ENCODE measurements around the gene SNUPN.
"Not testable (repeated sequence)": the region's sequence is repeated elsewhere in the genome, so short reads cannot be mapped to it uniquely, and the experiment has no call there.

Gene SNUPN

DNA sequence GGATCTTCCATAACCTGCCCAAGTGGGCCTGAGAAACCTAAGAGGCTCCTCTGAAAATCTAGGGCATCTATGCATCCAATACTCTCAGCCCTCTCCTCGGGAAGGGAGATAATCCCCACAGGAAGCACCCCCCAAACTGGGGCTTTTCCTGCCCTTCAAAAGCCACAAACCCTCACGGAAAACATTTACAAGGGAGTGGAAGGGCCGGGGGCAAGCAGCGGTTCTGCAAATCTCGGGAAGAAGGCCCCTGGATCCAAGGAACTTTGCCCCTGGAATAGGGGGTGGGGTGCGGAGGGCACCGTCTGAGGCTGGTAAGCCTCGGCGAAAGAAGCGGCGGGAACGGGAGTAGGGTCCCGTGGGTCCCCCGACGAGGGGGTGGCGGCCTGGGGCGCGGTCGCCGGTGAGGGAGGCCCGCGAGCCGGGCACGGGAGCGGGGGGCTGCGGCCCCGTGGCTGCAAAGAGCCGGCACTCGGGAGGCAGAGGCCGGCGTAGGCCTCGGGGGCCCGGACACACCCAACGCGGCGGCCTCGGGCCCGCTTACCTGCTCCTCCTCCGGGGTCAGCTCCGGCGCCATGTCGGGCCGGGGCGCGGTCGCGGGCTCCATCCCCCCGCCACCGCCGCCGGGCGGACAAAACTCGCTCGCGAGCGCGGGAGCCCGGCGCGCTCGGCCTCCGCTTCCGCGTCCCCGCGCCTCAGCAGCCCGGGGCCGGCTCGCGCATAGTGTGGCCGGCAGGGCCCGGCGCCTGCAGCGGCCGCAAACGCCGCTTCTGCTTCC, 47.2 kb downstream of the SNUPN start:
- no peak for DNase-seq

DNA sequence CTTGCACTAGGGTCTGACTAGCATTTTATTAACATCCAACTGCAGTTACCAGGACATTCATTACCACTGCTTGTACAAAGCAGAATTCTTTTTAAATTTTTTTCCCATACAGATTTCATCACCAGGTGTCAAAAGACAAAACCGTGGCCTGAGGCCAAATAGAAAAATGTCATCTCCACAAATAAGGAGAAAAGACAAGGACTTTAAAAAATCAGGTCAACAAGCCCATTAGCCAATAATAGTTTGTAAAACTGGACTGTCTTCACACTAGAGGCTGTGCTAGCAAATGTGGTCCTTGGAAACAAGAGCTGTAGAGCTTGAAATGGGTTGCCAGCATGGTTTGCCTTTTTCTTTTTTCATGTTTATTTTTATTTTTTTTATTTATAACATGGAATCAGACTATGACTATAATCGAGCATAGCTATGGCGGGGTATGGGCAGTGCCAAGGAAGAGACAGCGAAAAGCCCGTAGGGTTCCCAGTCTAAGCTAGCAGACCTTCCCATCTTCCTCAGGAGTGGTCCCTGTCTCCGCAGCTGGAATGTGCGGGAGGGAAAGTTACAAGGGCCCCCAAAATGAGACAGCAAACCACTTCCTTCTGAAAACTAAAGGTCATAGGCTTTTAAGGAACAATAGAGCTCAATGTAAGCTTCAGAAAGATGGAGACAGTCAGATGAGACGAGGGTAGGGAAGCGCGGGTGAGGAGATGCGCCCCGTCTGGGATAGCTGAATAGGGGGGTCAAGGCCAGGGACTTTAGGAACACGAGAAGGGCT, 47.9 kb downstream of the SNUPN start:
- no peak for DNase-seq

DNA sequence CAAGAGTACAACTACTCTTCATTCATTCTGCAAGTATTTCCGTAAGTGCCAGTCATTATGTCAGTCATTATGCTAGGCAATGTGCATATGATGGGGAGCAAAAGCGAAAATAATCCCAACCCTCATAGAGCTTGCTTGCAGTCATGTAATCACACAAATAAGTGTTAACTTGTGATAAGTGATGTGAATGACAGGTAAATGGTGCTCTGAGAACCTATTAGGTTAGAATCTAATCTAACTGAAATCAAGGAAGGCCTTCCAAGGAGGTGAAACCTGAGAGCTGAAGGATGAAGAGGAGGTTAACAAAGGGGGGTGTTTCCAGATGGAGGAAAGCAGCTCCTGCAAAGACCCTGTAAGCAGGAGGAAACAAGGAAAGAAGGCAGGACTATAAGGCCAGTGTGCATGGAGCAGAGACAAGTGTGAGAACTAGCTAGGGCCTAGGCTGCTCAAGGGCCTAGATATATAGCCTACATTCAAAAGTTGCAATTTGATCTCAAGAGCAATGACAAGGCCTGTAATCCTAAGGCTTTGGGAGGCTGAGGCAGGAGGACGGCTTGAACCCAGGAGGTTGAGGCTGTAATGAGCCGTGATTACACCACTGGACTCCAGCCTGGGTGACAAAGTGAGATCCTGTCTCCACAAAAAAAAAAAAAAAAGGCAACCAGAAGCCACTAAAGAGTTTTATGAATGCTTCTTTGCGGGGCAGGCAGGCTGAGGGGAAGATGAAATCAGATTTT, 51.7 kb downstream of the SNUPN start:
- no peak for DNase-seq

DNA sequence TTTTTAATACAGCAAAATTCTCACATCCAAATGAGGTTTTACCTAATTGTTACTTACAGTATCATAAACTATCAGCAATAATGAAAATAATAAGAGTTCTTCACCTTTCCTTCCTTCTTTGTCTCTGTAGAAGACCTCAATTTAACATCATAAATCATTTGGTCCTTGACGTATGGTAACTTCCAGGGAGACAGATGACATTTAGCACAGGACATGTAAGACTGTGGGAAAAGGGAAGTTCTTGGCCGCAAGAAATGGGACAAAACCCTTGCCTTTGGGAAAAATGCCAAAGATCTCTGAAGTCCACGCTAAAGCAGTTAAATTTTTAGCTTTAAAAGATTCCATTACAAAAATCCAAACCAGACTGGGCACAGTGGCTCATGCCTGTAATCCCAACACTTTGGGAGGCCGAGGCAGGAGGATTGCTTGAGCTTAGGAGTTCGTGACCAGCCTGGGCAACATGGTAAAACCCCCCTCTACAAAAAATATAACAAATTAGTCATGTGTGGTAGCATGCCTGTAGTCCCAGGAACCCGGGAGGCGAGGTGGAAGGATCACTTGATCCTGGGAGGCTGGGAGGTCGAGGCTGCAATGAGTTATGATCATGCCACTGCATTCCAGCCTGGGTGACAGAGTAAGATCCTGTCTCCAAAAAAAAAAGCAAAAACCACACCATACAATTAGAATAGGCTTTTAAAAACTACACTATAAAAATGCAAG, 55.2 kb downstream of the SNUPN start:
- no peak for DNase-seq

DNA sequence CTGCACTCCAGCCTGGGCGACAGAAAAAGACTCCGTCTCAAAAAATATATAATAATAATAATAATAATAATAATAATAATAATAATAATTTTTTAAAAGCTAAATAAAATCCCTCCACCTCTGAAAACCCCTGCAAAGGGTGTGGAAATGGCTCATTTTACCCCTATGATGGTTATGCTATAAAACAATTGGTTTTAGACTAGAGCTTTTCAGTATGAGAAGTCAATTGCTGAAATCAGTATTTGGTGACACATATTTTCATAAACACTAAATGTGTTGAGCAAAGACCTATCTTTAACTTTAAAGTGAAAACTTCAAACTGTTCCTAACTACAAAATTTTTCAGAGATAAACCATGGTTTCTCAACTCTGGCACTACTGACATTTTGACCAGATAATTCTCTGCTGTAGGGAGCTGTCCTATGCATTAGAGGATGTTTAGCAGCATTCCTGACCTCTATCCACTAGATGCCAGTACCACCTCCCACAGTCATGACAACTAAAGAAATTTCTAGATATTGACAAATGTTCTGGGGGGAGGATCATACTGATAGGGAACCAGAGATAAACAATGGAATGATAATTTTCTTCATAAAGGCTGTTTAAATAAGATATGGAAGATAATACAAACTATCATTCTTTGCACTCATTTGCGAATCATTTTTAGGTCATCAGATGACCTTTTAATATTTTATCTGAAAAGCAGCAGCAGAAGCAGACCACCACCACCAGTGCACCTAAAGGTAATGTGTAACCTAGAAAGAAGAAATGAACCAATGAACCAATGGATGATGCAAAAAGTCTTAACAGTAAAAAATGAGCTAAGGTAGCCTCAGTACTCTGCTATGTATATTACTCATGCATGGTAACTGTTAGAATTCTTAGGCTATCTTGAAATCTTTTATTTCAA, 60.2 kb downstream of the SNUPN start:
- no peak for DNase-seq

DNA sequence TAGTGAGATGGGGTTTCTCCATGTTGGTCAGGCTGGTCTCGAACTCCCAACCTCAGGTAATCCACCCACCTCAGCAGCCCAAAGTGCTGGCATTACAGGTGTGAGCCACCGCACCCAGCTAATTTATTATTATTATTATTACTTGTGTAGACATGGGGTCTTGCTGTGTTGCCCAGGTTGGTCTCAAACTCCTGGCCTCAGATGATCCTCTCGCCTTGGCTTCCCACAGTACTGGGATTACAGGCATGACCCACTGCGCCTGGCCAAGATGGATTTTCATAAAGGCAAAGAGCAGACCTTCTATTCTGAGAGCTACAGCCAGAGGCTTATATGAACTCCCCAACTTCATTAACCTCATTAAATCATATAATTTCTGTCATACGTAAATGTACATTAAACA, 63.6 kb downstream of the SNUPN start:
- DNase-seq: no peak

DNA sequence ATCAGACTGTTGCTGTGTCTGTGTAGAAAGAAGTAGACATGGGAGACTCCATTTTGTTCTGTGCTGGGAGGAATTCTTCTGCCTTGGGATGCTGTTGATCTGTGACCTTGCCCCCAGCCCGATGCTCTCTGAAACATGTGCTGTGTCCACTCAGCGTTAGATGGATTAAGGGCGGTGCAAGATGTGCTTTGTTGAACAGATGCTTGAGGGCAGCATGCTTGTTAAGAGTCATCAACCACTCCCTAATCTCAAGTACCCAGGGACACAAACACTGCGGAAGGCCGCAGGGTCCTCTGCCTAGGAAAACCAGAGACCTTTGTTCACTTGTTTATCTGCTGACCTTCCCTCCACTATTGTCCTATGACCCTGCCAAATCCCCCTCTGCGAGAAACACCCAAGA, 66.2 kb downstream of the SNUPN start:
- not testable (repeated sequence) for DNase-seq

DNA sequence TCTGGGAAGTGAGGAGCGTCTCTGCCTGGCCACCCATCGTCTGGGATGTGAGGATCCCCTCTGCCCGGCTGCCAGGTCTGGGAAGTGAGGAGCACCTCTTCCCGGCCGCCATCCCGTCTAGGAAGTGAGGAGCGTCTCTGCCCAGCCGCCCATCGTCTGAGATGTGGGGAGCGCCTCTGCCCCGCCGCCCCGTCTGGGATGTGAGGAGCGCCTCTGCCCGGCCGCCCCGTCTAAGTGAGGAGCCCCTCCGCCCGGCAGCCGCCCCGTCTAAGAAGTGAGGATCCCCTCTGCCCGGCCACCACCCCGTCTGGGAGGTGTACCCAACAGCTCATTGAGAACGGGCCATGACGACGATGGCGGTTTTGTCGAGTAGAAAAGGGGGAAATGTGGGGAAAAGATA, 66.6 kb downstream of the SNUPN start:
- not testable (repeated sequence) for DNase-seq

DNA sequence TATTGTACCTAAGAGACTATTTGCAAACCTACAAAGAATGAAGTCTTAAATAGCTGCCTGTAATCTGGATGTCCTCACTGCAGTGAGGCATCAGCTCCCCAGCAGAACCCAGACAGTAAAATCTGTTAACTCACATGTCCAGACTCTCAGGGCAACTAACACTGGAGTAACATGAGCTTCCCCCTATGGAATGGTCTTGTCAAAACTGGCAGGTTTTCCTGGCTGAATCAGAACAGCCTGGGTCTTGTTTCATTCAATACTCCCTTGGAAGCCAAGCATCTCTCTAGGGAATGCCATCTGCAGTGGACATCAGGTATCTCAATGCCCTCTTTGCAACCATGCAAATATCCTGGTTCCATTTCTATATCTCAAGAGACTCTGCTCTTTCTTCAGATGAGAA, 70.8 kb downstream of the SNUPN start:
- DNase-seq: no peak

DNA sequence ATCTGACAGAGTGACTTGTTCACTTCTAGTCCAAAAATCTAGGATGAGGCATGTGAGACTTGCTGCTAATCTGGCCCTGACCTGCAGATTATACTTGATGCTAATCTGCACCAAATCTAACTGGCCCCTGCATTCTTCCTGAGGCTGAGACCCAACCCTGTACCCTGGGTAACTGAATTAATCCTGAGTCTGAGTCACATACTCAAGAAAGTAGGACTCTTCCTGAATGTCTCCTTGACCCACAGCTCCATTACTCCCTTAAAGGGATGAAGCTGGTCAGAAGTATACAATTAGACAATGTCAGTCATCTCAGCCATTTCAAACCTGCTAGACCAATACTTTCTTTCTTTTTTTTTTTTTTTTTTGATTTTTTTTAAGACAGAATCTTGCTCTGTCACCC, 71.9 kb downstream of the SNUPN start:
- DNase-seq: no peak

DNA sequence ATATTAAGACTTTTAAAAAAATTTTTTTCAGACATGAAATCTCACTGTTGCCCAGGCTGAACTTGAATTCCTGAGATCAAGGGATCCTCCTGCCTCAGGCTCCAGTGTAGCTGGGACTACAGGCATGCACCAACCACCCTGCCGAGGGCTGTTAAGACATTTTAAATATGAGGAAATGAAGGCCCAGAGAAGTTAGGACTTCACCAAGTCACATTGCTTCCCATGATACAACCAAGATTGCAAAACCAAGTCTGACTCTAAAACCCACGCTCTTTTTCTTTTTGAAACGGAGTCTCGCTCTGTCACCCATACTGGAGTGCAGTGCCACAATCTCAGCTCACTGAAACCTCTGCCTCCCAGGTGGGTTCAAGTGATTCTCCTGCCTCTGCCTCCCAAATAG, 74.4 kb downstream of the SNUPN start:
- DNase-seq: no peak
